Mucosa of descending colon (tissue), 3 donors: ENCODE data around the gene ADAM11. TPM values are rescaled to one million over a fixed set of nuclear protein-coding genes. Genes with fewer than 3 reads are reported as not detected.

Experiments
- ATAC-seq: fragments of 200-7000 bp; cut with Tn5 transposase; one replicate; pipeline ENCODE4 v1.9.1; 2020; ENCODE audit warnings: mild to moderate bottlenecking, moderate library complexity
- DNase-seq, 3 donors: peaks; one replicate each; pipeline ENCODE4 v3.0.0-alpha.2; 2020
- H3K36me3 ChIP-seq: fragments of 200-600 bp; one replicate; pipeline ENCODE4 v1.8.0; 2021; ENCODE audit warnings: low read depth, mild to moderate bottlenecking
- H3K4me1 ChIP-seq: fragments of 200-600 bp; one replicate; pipeline ENCODE4 v1.8.0; 2021; ENCODE audit warnings: low read depth, mild to moderate bottlenecking
- H3K4me3 ChIP-seq: fragments of 200-600 bp; one replicate; pipeline ENCODE4 v1.8.0; 2021; ENCODE audit warnings: mild to moderate bottlenecking
- H3K9me3 ChIP-seq: fragments of 200-600 bp; one replicate; pipeline ENCODE4 v1.8.0; 2021; ENCODE audit warnings: mild to moderate bottlenecking
- intact Hi-C, 2 donors: fragments of 100-400 bp; cut with DNase I in 1 of 2; cut with micrococcal nuclease in 1 of 2; formaldehyde crosslinking; loops; one replicate each; pipeline versions ENCODE4 v1.11.0 to v1.11.1; 2022; cut with DNase I, micrococcal nuclease
- total RNA-seq, 3 donors: library from RNA; stranded (reverse); fragmentation: NEBNext Ultra II Directional in 2 of 3; extraction: Animal tissue kit (Norgen Biotek cat#: 25700) in 2 of 3; gene quantifications; one replicate each; pipeline versions ENCODE4 v1.2.1 to v1.2.4, GENCODE V29; 2021 to 2023
- TF ChIP-seq, protein P1 (sequence below): fragments of 200-600 bp; IDR thresholded peaks from one replicate; pipeline ENCODE4 v1.8.0; 2022; ENCODE audit warnings: antibody characterized with exemption, mild to moderate bottlenecking
- donor health status: DM: no; HTN: no; CAD: no; lungs with moderate emphysema.
- donor health status: DM: no; HTN: no; CAD: no.
- donor health status: DM: no; HTN: yes; CAD: no.

ADAM11 gene
- total RNA-seq, 3 donors from 2014 or later: 0.17 to 4.7 TPM; not detected in 1

- DNase-seq (no peak), ATAC-seq (no peak)
- TF ChIP-seq, protein P1, sequence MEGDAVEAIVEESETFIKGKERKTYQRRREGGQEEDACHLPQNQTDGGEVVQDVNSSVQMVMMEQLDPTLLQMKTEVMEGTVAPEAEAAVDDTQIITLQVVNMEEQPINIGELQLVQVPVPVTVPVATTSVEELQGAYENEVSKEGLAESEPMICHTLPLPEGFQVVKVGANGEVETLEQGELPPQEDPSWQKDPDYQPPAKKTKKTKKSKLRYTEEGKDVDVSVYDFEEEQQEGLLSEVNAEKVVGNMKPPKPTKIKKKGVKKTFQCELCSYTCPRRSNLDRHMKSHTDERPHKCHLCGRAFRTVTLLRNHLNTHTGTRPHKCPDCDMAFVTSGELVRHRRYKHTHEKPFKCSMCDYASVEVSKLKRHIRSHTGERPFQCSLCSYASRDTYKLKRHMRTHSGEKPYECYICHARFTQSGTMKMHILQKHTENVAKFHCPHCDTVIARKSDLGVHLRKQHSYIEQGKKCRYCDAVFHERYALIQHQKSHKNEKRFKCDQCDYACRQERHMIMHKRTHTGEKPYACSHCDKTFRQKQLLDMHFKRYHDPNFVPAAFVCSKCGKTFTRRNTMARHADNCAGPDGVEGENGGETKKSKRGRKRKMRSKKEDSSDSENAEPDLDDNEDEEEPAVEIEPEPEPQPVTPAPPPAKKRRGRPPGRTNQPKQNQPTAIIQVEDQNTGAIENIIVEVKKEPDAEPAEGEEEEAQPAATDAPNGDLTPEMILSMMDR: no peak
- intact Hi-C loops: no loop called here
- Histone ChIP-seq H3K9me3 (no peaks in the 10 kb centered on the region), H3K36me3 (no peaks in the 10 kb centered on the region), H3K4me3 (no peak overlapping the region), H3K4me1 (peaks cover 8% of the 10 kb centered on the region)
Observed at GRCh38 chr17:44759086-44759915, 513 bp downstream of the ADAM11 start.

GRCh38 chr17:44759916-44760243 is 1.1 kb downstream of the ADAM11 start:
- Histone ChIP-seq H3K36me3 (no peaks in the 10 kb centered on the region), H3K9me3 (no peaks in the 10 kb centered on the region), H3K4me3 (no peak overlapping the region), H3K4me1 (peaks cover 8% of the 10 kb centered on the region)
- DNase-seq (no peak), ATAC-seq (no peak)
- TF ChIP-seq, protein P1: no peak
- intact Hi-C loops: no loop called here

GRCh38 chr17:44760474-44761308 is 1.9 kb downstream of the ADAM11 start:
- no peak for ATAC-seq

DNA sequence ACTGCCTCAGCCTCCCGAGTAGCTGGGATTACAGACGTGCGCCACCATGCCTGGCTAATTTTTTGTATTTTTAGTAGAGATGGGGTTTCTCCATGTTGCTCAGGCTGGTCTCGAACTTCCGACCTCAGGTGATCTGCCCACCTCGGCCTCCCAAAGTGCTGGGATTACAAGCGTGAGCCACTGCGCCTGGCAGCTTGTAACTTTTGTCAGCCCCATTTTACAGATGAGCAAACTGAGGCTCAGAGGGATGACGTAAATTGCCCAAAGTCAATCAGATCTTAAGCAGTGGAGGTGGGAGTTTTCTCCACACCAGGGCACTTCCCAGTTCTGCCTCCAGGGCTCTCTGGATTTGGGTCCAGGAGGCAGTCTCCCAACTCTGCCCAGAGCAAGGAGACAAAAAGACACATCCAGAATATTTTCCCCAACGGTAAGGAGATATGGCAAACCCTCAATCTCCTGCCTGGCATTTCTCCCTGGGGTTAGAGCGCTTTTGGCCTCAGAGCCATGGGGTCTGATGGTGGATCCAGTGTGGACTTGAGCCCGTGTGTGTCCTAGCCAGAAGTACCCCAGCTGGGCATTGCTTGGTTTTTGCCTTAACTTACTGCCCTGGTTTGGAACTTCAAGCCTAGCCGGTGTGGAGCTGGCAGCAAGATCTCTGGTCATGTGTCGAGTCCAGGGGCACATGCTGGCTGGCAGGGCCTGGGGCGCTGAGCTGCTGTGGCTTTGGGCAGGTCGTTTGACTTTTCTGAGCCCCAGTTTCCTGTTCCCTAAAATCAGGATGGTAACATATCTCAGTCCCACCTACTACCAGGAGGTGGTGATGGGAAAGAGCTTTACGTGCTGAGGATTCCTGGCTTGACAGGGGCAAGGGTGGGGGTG is 3.4 kb downstream of the ADAM11 start:
- TF ChIP-seq, protein P1: no peak
- no peaks in the 10 kb centered on the region for H3K36me3 ChIP-seq
- H3K4me3 ChIP-seq: no peak overlapping the region
- ATAC-seq (no peak), DNase-seq (no peak)
- intact Hi-C loops: no loop called here
- H3K4me1 ChIP-seq: peaks cover 8% of the 10 kb centered on the region
- H3K9me3 ChIP-seq: no peaks in the 10 kb centered on the region

More at GRCh38 chr17:44760474-44761308, 1.9 kb downstream of the ADAM11 start:
- TF ChIP-seq, protein P1: no peak
- H3K4me3 ChIP-seq: no peak overlapping the region
- H3K9me3 ChIP-seq: no peaks in the 10 kb centered on the region
- peaks cover 8% of the 10 kb centered on the region for H3K4me1 ChIP-seq
- intact Hi-C loops: no loop called here
- no peaks in the 10 kb centered on the region for H3K36me3 ChIP-seq
- DNase-seq: no peak

DNA sequence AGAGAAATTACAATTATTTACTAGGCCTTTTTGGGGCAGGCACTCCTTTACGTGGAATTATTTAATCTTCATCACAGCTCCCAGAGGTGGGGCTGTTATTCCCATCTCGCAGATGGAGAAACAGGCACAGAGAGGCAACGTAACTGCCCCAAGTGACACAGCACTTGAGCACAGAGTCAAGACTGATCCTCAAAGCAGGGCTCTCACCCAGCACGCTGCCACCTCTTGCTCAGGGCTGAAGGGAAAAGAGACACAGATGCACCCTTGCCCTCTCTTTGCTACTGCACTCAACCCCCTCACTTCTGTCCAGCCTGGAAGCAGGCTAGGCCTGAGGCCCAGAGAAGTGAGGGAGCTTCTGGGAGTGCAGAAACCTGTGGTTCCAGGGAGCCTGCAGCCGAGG is 4.4 kb downstream of the ADAM11 start:
- TF ChIP-seq, protein P1: no peak
- Histone ChIP-seq H3K36me3 (no peaks in the 10 kb centered on the region), H3K4me3 (no peak overlapping the region), H3K9me3 (no peaks in the 10 kb centered on the region), H3K4me1 (peaks cover 8% of the 10 kb centered on the region)
- DNase-seq (no peak), ATAC-seq (no peak)
- intact Hi-C loops: no loop called here
